ENCODE measurements around the gene EPHA7.

The EPHA7 gene

GRCh38 chr6:93392797-93393196 lies 26.6 kb downstream of the EPHA7 start:
- DNase-seq, result no peak

- DNase-seq, result no peak
Observed at GRCh38 chr6:93391965-93392364, 27.4 kb downstream of the EPHA7 start.

- no peak for DNase-seq
Observed at GRCh38 chr6:93389192-93389591, 30.2 kb downstream of the EPHA7 start.

- no peak for DNase-seq
Observed at GRCh38 chr6:93388070-93388469, 31.3 kb downstream of the EPHA7 start.

GRCh38 chr6:93376026-93376540 lies 43.3 kb downstream of the EPHA7 start:
- DNase-seq, result no peak

GRCh38 chr6:93373445-93373844 lies 45.9 kb downstream of the EPHA7 start:
- no peak for DNase-seq

- DNase-seq, result no peak
Observed at GRCh38 chr6:93371756-93372155, 47.6 kb downstream of the EPHA7 start.

- DNase-seq, result no peak
Observed at GRCh38 chr6:93369586-93370134, 49.7 kb downstream of the EPHA7 start.

GRCh38 chr6:93366506-93366905 lies 52.9 kb downstream of the EPHA7 start:
- no peak for DNase-seq

GRCh38 chr6:93365445-93365844 lies 53.9 kb downstream of the EPHA7 start:
- no peak for DNase-seq

GRCh38 chr6:93358435-93358834 lies 60.9 kb downstream of the EPHA7 start:
- DNase-seq, result no peak

- DNase-seq, result no peak
Observed at GRCh38 chr6:93352604-93353003, 66.8 kb downstream of the EPHA7 start.

- DNase-seq, result no peak
Observed at GRCh38 chr6:93351222-93351621, 68.1 kb downstream of the EPHA7 start.

GRCh38 chr6:93350774-93351173 lies 68.6 kb downstream of the EPHA7 start:
- no peak for DNase-seq

GRCh38 chr6:93344333-93344835 lies 75.0 kb downstream of the EPHA7 start:
- no peak for DNase-seq

GRCh38 chr6:93343476-93343875 lies 75.9 kb downstream of the EPHA7 start:
- DNase-seq, result no peak

- no peak for DNase-seq
Observed at GRCh38 chr6:93341900-93342613, 77.3 kb downstream of the EPHA7 start.

GRCh38 chr6:93337772-93338394 lies 81.5 kb downstream of the EPHA7 start:
- DNase-seq, result no peak

GRCh38 chr6:93337014-93337413 lies 82.3 kb downstream of the EPHA7 start:
- DNase-seq, result no peak

GRCh38 chr6:93329301-93330000 lies 89.9 kb downstream of the EPHA7 start:
- DNase-seq, result no peak

GRCh38 chr6:93327857-93328256 lies 91.5 kb downstream of the EPHA7 start:
- no peak for DNase-seq

- no peak for DNase-seq
Observed at GRCh38 chr6:93325761-93326160, 93.6 kb downstream of the EPHA7 start.

- no peak for DNase-seq
Observed at GRCh38 chr6:93323630-93324029, 95.7 kb downstream of the EPHA7 start.

All from CD4-positive, alpha-beta T cell treated with Interleukin-10 for 1 hour (primary cell).